CD4-positive, CD25-positive, alpha-beta regulatory T cell (primary cell): Measurements from ENCODE around the gene PTP4A1. TPM values are rescaled to one million over a fixed set of nuclear protein-coding genes. Genes with fewer than 3 reads are reported as not detected.

ENCODE experiments used
- ATAC-seq, 2 donors: fragments of 150-1000 bp; cut with Tn5 transposase; one replicate each; pipeline ENCODE4 v1.10.0; 2021; ENCODE audit warnings: low read depth in 2 of 2, moderate number of reproducible peaks in 2 of 2, moderate library complexity in 1 of 2
- DNase-seq, 3 donors: peaks; one replicate each; pipeline versions ENCODE4 v3.0.0 to v3.0.0-alpha.2; 2012 to 2022; ENCODE audit warnings: mixed read lengths in 1 of 3
- H3K27ac ChIP-seq: one replicate; pipeline ENCODE4 v1.7.0; 2013; ENCODE audit warnings: mild to moderate bottlenecking, low read length; ENCODE audit not compliant: insufficient read depth, poor library complexity, severe bottlenecking
- H3K27me3 ChIP-seq: one replicate; pipeline ENCODE4 v1.7.0; 2013; ENCODE audit warnings: low read length; ENCODE audit not compliant: control insufficient read depth, insufficient read depth
- H3K36me3 ChIP-seq: one replicate; pipeline ENCODE4 v1.7.0; 2013; ENCODE audit warnings: mild to moderate bottlenecking, low read length, moderate library complexity; ENCODE audit not compliant: control insufficient read depth, insufficient read depth
- H3K4me1 ChIP-seq: 2 replicates; pipeline ENCODE4 v1.7.0; 2013; ENCODE audit warnings: mild to moderate bottlenecking, low read length; ENCODE audit not compliant: insufficient read depth, control insufficient read depth, poor library complexity, severe bottlenecking
- H3K4me3 ChIP-seq: one replicate; pipeline ENCODE4 v1.7.0; 2013; ENCODE audit warnings: low read depth, mild to moderate bottlenecking, low read length, moderate library complexity
- H3K9me3 ChIP-seq, 2 experiments: 1 replicate in 1 of 2; 2 replicates in 1 of 2; pipeline ENCODE4 v1.7.0; 2013; ENCODE audit warnings: low read length in 2 of 2, mild to moderate bottlenecking in 1 of 2, moderate library complexity in 1 of 2; ENCODE audit not compliant: control insufficient read depth in 2 of 2
- H3K27ac Mint-ChIP-seq, 3 donors: one replicate each; pipeline ENCODE4 v1.8.0; 2020 to 2022; ENCODE audit warnings: mild to moderate bottlenecking in 3 of 3, mixed read lengths in 3 of 3, moderate library complexity in 2 of 3
- H3K27me3 Mint-ChIP-seq: one replicate; pipeline ENCODE4 v1.8.0; 2022; ENCODE audit warnings: mild to moderate bottlenecking, mixed read lengths
- H3K36me3 Mint-ChIP-seq: one replicate; pipeline ENCODE4 v1.8.0; 2020; ENCODE audit warnings: mixed read lengths
- H3K4me1 Mint-ChIP-seq, 4 donors: one replicate each; pipeline ENCODE4 v1.8.0; 2020 to 2022; ENCODE audit warnings: mixed read lengths in 4 of 4, mild to moderate bottlenecking in 1 of 4
- H3K4me3 Mint-ChIP-seq, 4 donors: one replicate each; pipeline ENCODE4 v1.8.0; 2020 to 2022; ENCODE audit warnings: mild to moderate bottlenecking in 4 of 4, mixed read lengths in 4 of 4, moderate library complexity in 3 of 4
- H3K9me3 Mint-ChIP-seq, 7 donors: one replicate each; pipeline ENCODE4 v1.8.0; 2020 to 2022; ENCODE audit warnings: mixed read lengths in 7 of 7, mild to moderate bottlenecking in 3 of 7, moderate library complexity in 2 of 7
- polyA plus RNA-seq, 4 donors: library from polyadenylated mRNA; unstranded; fragments of 300-500 nt; fragmentation: Illumina TruSeq; gene quantifications; one replicate each; pipeline ENCODE4 v1.2.3, GENCODE V29; 2021
- total RNA-seq: library from RNA; stranded (reverse); gene quantifications from one replicate; pipeline ENCODE4 v1.2.3, GENCODE V29; 2022

Gene PTP4A1
- total and polyA plus RNA-seq, 5 donors from 2014 or later, result 54.1 to 126 (median 62.9) TPM

DNA sequence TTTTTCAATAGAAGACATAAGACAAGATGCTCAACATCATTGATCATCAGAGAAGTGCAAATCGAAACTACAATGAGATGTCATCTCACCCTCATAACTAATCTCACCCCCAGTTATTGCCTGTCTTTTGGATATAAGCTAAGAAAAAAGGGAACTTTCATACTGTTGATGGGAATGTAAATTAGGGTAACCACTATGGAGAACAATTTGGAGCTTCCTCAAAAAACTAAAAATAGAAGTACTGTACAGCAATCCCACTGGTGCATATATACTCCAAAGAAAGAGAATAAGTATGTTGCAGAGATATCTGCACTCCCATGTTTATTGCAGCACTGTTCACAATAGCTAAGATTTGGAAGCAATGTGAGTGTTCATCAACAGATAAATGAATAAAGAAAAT lies 37.0 kb downstream of the PTP4A1 start:
- no peak overlapping the region for H3K4me3 Mint-ChIP-seq
- DNase-seq (no peak), ATAC-seq (no peak)
- no peak overlapping the region for H3K27ac Mint-ChIP-seq
- no peaks in the 10 kb centered on the region for H3K4me1 Mint-ChIP-seq
- Histone ChIP-seq H3K27ac (no peak overlapping the region), H3K4me1 (no peaks in the 10 kb centered on the region), H3K4me3 (no peak overlapping the region), H3K9me3 (no peaks in the 10 kb centered on the region), H3K27me3 (peaks cover 2% of the 10 kb centered on the region), H3K36me3 (no peaks in the 10 kb centered on the region)
- peaks cover 0 to 3% (median 0%) of the 10 kb centered on the region in 7 donors for H3K9me3 Mint-ChIP-seq
- no peaks in the 10 kb centered on the region for H3K36me3 Mint-ChIP-seq
- peaks cover 15% of the 10 kb centered on the region for H3K27me3 Mint-ChIP-seq

DNA sequence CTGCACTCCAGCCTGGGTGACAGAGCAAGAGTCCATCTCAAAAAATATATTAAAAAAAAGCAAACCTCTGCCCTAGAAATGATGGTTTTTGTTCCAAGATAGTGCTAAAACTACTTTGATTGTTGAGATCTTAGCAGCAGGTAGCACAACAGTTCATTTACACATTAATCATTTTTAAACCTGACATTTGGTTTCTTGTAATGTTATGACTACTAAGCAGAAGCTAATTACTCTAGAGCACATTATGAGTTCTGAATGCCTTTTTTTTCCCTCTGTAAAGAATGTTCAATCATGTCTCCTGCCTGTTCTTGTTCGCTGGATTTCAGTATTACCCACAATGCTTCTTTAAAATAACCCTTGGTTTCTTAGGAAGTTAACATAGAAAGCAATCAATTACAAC lies 38.7 kb downstream of the PTP4A1 start:
- Mint-ChIP-seq H3K36me3 (no peaks in the 10 kb centered on the region), H3K4me1 (no peaks in the 10 kb centered on the region), H3K27ac (no peak overlapping the region), H3K27me3 (peaks cover 15% of the 10 kb centered on the region), H3K9me3 (peaks cover 0 to 3% (median 0%) of the 10 kb centered on the region in 7 donors), H3K4me3 (no peak overlapping the region)
- no peak overlapping the region for H3K27ac ChIP-seq
- DNase-seq, result no peak
- H3K4me1 ChIP-seq, result no peaks in the 10 kb centered on the region
- no peaks in the 10 kb centered on the region for H3K36me3 ChIP-seq
- H3K27me3 ChIP-seq, result peaks cover 2% of the 10 kb centered on the region
- no peak for ATAC-seq
- H3K4me3 ChIP-seq, result no peak overlapping the region
- H3K9me3 ChIP-seq, result no peaks in the 10 kb centered on the region

DNA sequence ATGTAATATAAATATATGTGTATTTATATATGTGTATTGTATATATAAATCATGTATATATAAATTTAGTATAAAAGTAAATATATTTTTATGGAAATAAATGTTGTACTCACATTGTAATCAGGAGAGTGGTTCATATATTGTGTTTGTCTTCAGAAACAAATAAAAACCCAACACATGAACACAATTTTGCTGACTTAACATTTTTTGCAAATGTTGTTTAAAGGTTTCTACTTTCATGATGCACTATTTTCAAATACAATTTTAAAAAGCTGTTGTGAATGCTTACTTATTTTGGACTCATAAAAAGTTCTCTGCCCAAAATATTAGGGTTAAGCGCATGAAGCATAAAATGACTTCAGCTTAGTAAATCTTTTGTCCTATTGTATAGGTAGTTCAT lies 39.3 kb downstream of the PTP4A1 start:
- Histone ChIP-seq H3K4me1 (no peaks in the 10 kb centered on the region), H3K4me3 (no peak overlapping the region), H3K36me3 (no peaks in the 10 kb centered on the region), H3K27ac (no peak overlapping the region), H3K27me3 (peaks cover 2% of the 10 kb centered on the region), H3K9me3 (no peaks in the 10 kb centered on the region)
- Mint-ChIP-seq H3K36me3 (no peaks in the 10 kb centered on the region), H3K4me1 (no peaks in the 10 kb centered on the region), H3K27me3 (peaks cover 19% of the 10 kb centered on the region), H3K27ac (no peak overlapping the region), H3K9me3 (peaks cover 0 to 3% (median 0%) of the 10 kb centered on the region in 7 donors), H3K4me3 (no peak overlapping the region)
- DNase-seq (no peak), ATAC-seq (no peak)

DNA sequence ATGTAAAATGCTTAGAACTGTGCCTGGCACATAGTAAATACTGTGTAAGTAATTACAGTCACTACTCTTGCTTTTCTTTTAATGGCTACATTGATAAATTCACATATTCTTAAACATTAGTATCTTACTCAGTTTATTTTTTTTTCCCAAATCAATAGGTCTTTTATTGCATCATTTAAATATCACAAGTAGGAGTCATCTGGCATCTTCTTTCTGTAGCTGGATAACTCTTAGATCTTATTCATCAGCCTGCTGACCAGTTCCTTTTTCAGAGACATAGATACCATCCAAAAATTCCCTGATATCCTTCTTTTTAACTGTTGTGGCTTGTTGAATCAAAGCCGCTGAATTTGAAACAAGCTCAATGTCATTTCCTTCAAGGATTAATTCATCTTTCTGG lies 43.3 kb downstream of the PTP4A1 start:
- DNase-seq (no peak), ATAC-seq (no peak)
- Mint-ChIP-seq H3K4me1 (no peaks in the 10 kb centered on the region), H3K4me3 (no peak overlapping the region), H3K36me3 (no peaks in the 10 kb centered on the region), H3K27ac (no peak overlapping the region), H3K27me3 (peaks cover 37% of the 10 kb centered on the region), H3K9me3 (no peaks in the 10 kb centered on the region)
- H3K36me3 ChIP-seq, result no peaks in the 10 kb centered on the region
- no peaks in the 10 kb centered on the region for H3K9me3 ChIP-seq
- H3K27ac ChIP-seq, result no peak overlapping the region
- no peak overlapping the region for H3K4me3 ChIP-seq
- H3K27me3 ChIP-seq, result peaks cover 5% of the 10 kb centered on the region
- no peaks in the 10 kb centered on the region for H3K4me1 ChIP-seq

Other genes with a start within 250 kb of the PTP4A1 start
- gene PHF3, start 63.3 kb downstream of the PTP4A1 start, total RNA-seq, result 103 TPM
- 10 to 100 TPM; 19.4 to 30.1 (median 21.2) TPM for gene PHF3, start 63.3 kb downstream of the PTP4A1 start, polyA plus RNA-seq